ENCODE data around the gene SERPINH1.

SERPINH1 gene

GRCh38 chr11:75598264-75598663 lies 36.2 kb downstream of the SERPINH1 start:
- Histone ChIP-seq H3K27ac (replicated peaks) (no peak overlapping the region), H3K4me3 (replicated peaks; ENCODE audit: insufficient read depth, low read length) (no peak overlapping the region), H3K27me3 (ENCODE audit: insufficient read depth, poor library complexity, severe bottlenecking) (peaks cover 6% of the 10 kb centered on the region)
- no peak for TF ChIP-seq SPI1 (IDR thresholded peaks at IDR 0.05; ENCODE audit: borderline replicate concordance, low read depth)
- TF ChIP-seq POLR2AphosphoS5 (IDR thresholded peaks at IDR 0.05; ENCODE audit: low read depth), result no peak
- no peak for DNase-seq (ENCODE audit: low read depth in 1 of 2, low spot score in 1 of 2)

GRCh38 chr11:75598900-75599299 lies 36.8 kb downstream of the SERPINH1 start:
- Histone ChIP-seq H3K4me3 (replicated peaks; ENCODE audit: insufficient read depth, low read length) (no peak overlapping the region), H3K27ac (replicated peaks) (no peak overlapping the region), H3K27me3 (ENCODE audit: insufficient read depth, poor library complexity, severe bottlenecking) (peaks cover 5% of the 10 kb centered on the region)
- TF ChIP-seq SPI1 (IDR thresholded peaks at IDR 0.05; ENCODE audit: borderline replicate concordance, low read depth), result no peak
- TF ChIP-seq CTCF (IDR thresholded peaks at IDR 0.05; ENCODE audit: insufficient read depth, low read length), result no peak
- no peak for TF ChIP-seq GABPA (IDR thresholded peaks at IDR 0.05; ENCODE audit: low read depth)
- no peak for TF ChIP-seq POLR2AphosphoS5 (IDR thresholded peaks at IDR 0.05; ENCODE audit: low read depth)
- no peak for TF ChIP-seq REST (IDR thresholded peaks at IDR 0.05; ENCODE audit: insufficient replicate concordance, low read depth)
- DNase-seq (ENCODE audit: low read depth in 1 of 2, low spot score in 1 of 2), result no peak

- peaks cover 3% of the 10 kb centered on the region for H3K27me3 ChIP-seq (ENCODE audit: insufficient read depth, poor library complexity, severe bottlenecking)
- no peak overlapping the region for H3K27ac ChIP-seq (replicated peaks)
- TF ChIP-seq GABPA (IDR thresholded peaks at IDR 0.05; ENCODE audit: low read depth) (no peak), CTCF (IDR thresholded peaks at IDR 0.05; ENCODE audit: insufficient read depth, low read length) (no peak), SPI1 (IDR thresholded peaks at IDR 0.05; ENCODE audit: borderline replicate concordance, low read depth) (no peak), REST (IDR thresholded peaks at IDR 0.05; ENCODE audit: insufficient replicate concordance, low read depth) (no peak)
- DNase-seq (ENCODE audit: low read depth in 1 of 2, low spot score in 1 of 2), result no peak
- no peak overlapping the region for H3K4me3 ChIP-seq (replicated peaks; ENCODE audit: insufficient read depth, low read length)
Observed at GRCh38 chr11:75600356-75600755, 38.3 kb downstream of the SERPINH1 start.

- no peak for TF ChIP-seq REST (IDR thresholded peaks at IDR 0.05; ENCODE audit: insufficient replicate concordance, low read depth)
- no peak for TF ChIP-seq POLR2AphosphoS5 (IDR thresholded peaks at IDR 0.05; ENCODE audit: low read depth)
- no peak for TF ChIP-seq CTCF (IDR thresholded peaks at IDR 0.05; ENCODE audit: insufficient read depth, low read length)
- no peak for TF ChIP-seq GABPA (IDR thresholded peaks at IDR 0.05; ENCODE audit: low read depth)
- TF ChIP-seq SPI1 (IDR thresholded peaks at IDR 0.05; ENCODE audit: borderline replicate concordance, low read depth), result no peak
- Histone ChIP-seq H3K4me3 (replicated peaks; ENCODE audit: insufficient read depth, low read length) (no peak overlapping the region), H3K27me3 (ENCODE audit: insufficient read depth, poor library complexity, severe bottlenecking) (peaks cover 6% of the 10 kb centered on the region), H3K27ac (replicated peaks) (no peak overlapping the region)
- no peak for DNase-seq (ENCODE audit: low read depth in 1 of 2, low spot score in 1 of 2)
Observed at GRCh38 chr11:75601494-75601893, 39.4 kb downstream of the SERPINH1 start.

Measured in HL-60 (cell line).